Mesenchymal stem cell (in vitro differentiated cells and primary cell): Measurements from ENCODE around the gene ITGAL.

Source experiments
- DNase-seq: peaks from one replicate; pipeline ENCODE4 v3.0.0-alpha.2; 2013
- H2AFZ ChIP-seq: one replicate; pipeline ENCODE4 v1.6.1; 2013; ENCODE audit warnings: low read depth, mild to moderate bottlenecking, control low read depth, inconsistent platforms, low read length, moderate library complexity
- H2AK5ac ChIP-seq: 2 replicates; pipeline ENCODE4 v1.6.1; 2013; ENCODE audit warnings: low read length, moderate library complexity, mild to moderate bottlenecking, inconsistent platforms; ENCODE audit not compliant: severe bottlenecking
- H2BK120ac ChIP-seq: one replicate; pipeline ENCODE4 v1.6.1; 2013; ENCODE audit warnings: low read depth, mild to moderate bottlenecking, inconsistent platforms, low read length, moderate library complexity
- H2BK12ac ChIP-seq, 2 experiments: one replicate each; pipeline ENCODE4 v1.6.1; 2013; ENCODE audit warnings: inconsistent platforms in 2 of 2, low read length in 2 of 2, mild to moderate bottlenecking in 2 of 2, moderate library complexity in 2 of 2, control low read depth in 1 of 2
- H2BK15ac ChIP-seq: one replicate; pipeline ENCODE4 v1.6.1; 2013; ENCODE audit warnings: mild to moderate bottlenecking, low read depth, inconsistent platforms; ENCODE audit not compliant: poor library complexity, severe bottlenecking
- H2BK5ac ChIP-seq: 2 replicates; pipeline ENCODE4 v1.6.1; 2013; ENCODE audit warnings: low read depth, mild to moderate bottlenecking, low read length, control low read depth, inconsistent platforms; ENCODE audit not compliant: poor library complexity, severe bottlenecking
- H3K14ac ChIP-seq, 2 experiments: one replicate each; pipeline ENCODE4 v1.6.1; 2013; ENCODE audit warnings: inconsistent platforms in 2 of 2, low read length in 2 of 2, control low read depth in 1 of 2, mild to moderate bottlenecking in 1 of 2, moderate library complexity in 1 of 2
- H3K18ac ChIP-seq, 2 experiments: one replicate each; pipeline ENCODE4 v1.6.1; 2013; ENCODE audit warnings: inconsistent platforms in 2 of 2, low read length in 2 of 2, control low read depth in 1 of 2, low read depth in 1 of 2, mild to moderate bottlenecking in 1 of 2
- H3K23ac ChIP-seq, 2 experiments: one replicate each; pipeline ENCODE4 v1.6.1; 2013; ENCODE audit warnings: inconsistent platforms in 2 of 2, low read length in 2 of 2, mild to moderate bottlenecking in 2 of 2, moderate library complexity in 2 of 2, control low read depth in 1 of 2
- H3K27ac ChIP-seq: 2 replicates; pipeline ENCODE4 v1.5.1; 2013; ENCODE audit warnings: mild to moderate bottlenecking, moderate library complexity, low read length, control low read depth, inconsistent platforms; ENCODE audit not compliant: poor library complexity, severe bottlenecking
- H3K27me3 ChIP-seq, 2 experiments: 2 replicates each; pipeline versions ENCODE4 v1.6.1 to v1.7.0; 2013; ENCODE audit warnings: low read length in 2 of 2, mild to moderate bottlenecking in 2 of 2, moderate library complexity in 2 of 2, control low read depth in 1 of 2, inconsistent platforms in 1 of 2; ENCODE audit not compliant: control insufficient read depth in 1 of 2, insufficient read depth in 1 of 2
- H3K36me3 ChIP-seq, 2 experiments: 2 replicates each; pipeline versions ENCODE4 v1.6.1 to v1.7.0; 2013; ENCODE audit warnings: low read length in 2 of 2, control low read depth in 1 of 2, inconsistent platforms in 1 of 2, low read depth in 1 of 2, mild to moderate bottlenecking in 1 of 2; ENCODE audit not compliant: insufficient read depth in 2 of 2, control insufficient read depth in 1 of 2
- H3K4ac ChIP-seq, 2 experiments: one replicate each; pipeline ENCODE4 v1.6.1; 2013; ENCODE audit warnings: inconsistent platforms in 2 of 2, low read length in 2 of 2, mild to moderate bottlenecking in 2 of 2, moderate library complexity in 2 of 2, control low read depth in 1 of 2, low read depth in 1 of 2
- H3K4me1 ChIP-seq: 2 replicates; pipeline ENCODE4 v1.6.1; 2013; ENCODE audit warnings: low read depth, low read length, control low read depth; ENCODE audit not compliant: control insufficient read depth, insufficient read depth
- H3K4me2 ChIP-seq: 2 replicates; pipeline ENCODE4 v1.6.1; 2013; ENCODE audit warnings: low read length, mild to moderate bottlenecking, inconsistent platforms; ENCODE audit not compliant: poor library complexity, severe bottlenecking
- H3K4me3 ChIP-seq, 2 experiments: 2 replicates each; pipeline versions ENCODE4 v1.5.1 to v1.7.0; 2013; ENCODE audit warnings: low read length in 2 of 2, mild to moderate bottlenecking in 2 of 2, control low read depth in 1 of 2, low read depth in 1 of 2; ENCODE audit not compliant: insufficient read depth in 1 of 2
- H3K79me1 ChIP-seq: replicated peaks from 2 replicates; pipeline ENCODE4 v1.6.1; 2013; ENCODE audit warnings: mild to moderate bottlenecking, control low read depth, low read length, inconsistent platforms; ENCODE audit not compliant: poor library complexity, severe bottlenecking
- H3K9ac ChIP-seq: 2 replicates; pipeline ENCODE4 v1.7.0; 2013; ENCODE audit warnings: mild to moderate bottlenecking, low read length, moderate library complexity
- H3K9me3 ChIP-seq: 2 replicates; pipeline ENCODE4 v1.7.0; 2013; ENCODE audit warnings: mild to moderate bottlenecking, low read length; ENCODE audit not compliant: control insufficient read depth
- H4K8ac ChIP-seq: one replicate; pipeline ENCODE4 v1.6.1; 2013; ENCODE audit warnings: inconsistent platforms, mild to moderate bottlenecking, low read length, moderate library complexity
- H4K91ac ChIP-seq: one replicate; pipeline ENCODE4 v1.6.1; 2013; ENCODE audit warnings: mild to moderate bottlenecking, low read length, inconsistent platforms
- WGBS: methylation state at CpG from one replicate; pipeline ENCODE4 v1.1.7; 2013; ENCODE audit warnings: mixed read lengths; 5-methylcytosine and 5-hydroxymethylcytosine counted together

ITGAL gene

GRCh38 chr16:30558789-30559377, 86.3 kb downstream of the ITGAL start:
- no peak for DNase-seq
- 88% methylated on average over 20 of the region's 21 CpGs for WGBS
- no peak overlapping the region for H3K23ac ChIP-seq

GRCh38 chr16:30559690-30560089, 87.1 kb downstream of the ITGAL start:
- H3K23ac ChIP-seq, result no peak overlapping the region
- H3K14ac ChIP-seq, result no peak overlapping the region
- no peak overlapping the region for H2AK5ac ChIP-seq
- peaks cover 8 to 16% of the 10 kb centered on the region in 2 experiments for H3K36me3 ChIP-seq
- peaks cover 9% of the 10 kb centered on the region for H3K4me1 ChIP-seq
- no peak overlapping the region for H3K18ac ChIP-seq
- H2BK5ac ChIP-seq, result no peak overlapping the region
- H2BK15ac ChIP-seq, result no peak overlapping the region
- no peak overlapping the region for H3K4ac ChIP-seq
- no peak overlapping the region for H3K4me3 ChIP-seq
- H2BK120ac ChIP-seq, result no peak overlapping the region
- H2BK12ac ChIP-seq, result no peak overlapping the region
- H3K27ac ChIP-seq, result no peak overlapping the region
- WGBS, result over 99% methylated on average over 6 of the region's 6 CpGs
- no peak overlapping the region for H2AFZ ChIP-seq
- H3K27me3 ChIP-seq, result no peaks in the 10 kb centered on the region
- H3K9ac ChIP-seq, result no peak overlapping the region
- peaks cover 10% of the 10 kb centered on the region for H3K79me1 ChIP-seq
- no peak overlapping the region for H3K4me2 ChIP-seq
- no peak overlapping the region for H4K91ac ChIP-seq
- H3K9me3 ChIP-seq, result no peaks in the 10 kb centered on the region
- H4K8ac ChIP-seq, result no peak overlapping the region
- DNase-seq, result no peak

More at GRCh38 chr16:30558789-30559377, 86.3 kb downstream of the ITGAL start:
- no peak overlapping the region for H3K14ac ChIP-seq
- peaks cover 9% of the 10 kb centered on the region for H3K4me1 ChIP-seq
- no peak overlapping the region for H2BK120ac ChIP-seq
- peak overlapping the region; percentile 75 for H3K9ac ChIP-seq
- peak overlapping the region; percentile 45 for H3K4me2 ChIP-seq
- H3K36me3 ChIP-seq, result peaks cover 14 to 21% of the 10 kb centered on the region in 2 experiments
- peak overlapping the region in 1 of 2 experiments; percentile 69 for H3K4me3 ChIP-seq
- H2AFZ ChIP-seq, result peak overlapping the region; percentile 20
- no peaks in the 10 kb centered on the region for H3K9me3 ChIP-seq
- no peak overlapping the region for H2BK12ac ChIP-seq
- H4K8ac ChIP-seq, result peak overlapping the region; percentile 91
- peak overlapping the region; percentile 43 for H2AK5ac ChIP-seq
- peak overlapping the region; percentile 73 for H3K27ac ChIP-seq
- no peaks in the 10 kb centered on the region for H3K27me3 ChIP-seq
- H4K91ac ChIP-seq, result peak overlapping the region; percentile 70
- peak overlapping the region; percentile 25 to 57 for H3K18ac ChIP-seq
- peak overlapping the region; percentile 34 to 42 for H3K4ac ChIP-seq
- no peak overlapping the region for H2BK5ac ChIP-seq
- H2BK15ac ChIP-seq, result no peak overlapping the region
- peaks cover 14% of the 10 kb centered on the region for H3K79me1 ChIP-seq

- H3K4me1 ChIP-seq, result peaks cover 9% of the 10 kb centered on the region
- H4K8ac ChIP-seq, result peak overlapping the region; percentile 59
- H2AFZ ChIP-seq, result peak overlapping the region; percentile 60
- no peak for DNase-seq
- peak overlapping the region; percentile 71 for H3K9ac ChIP-seq
- peak overlapping the region in 1 of 2 experiments; percentile 75 for H3K4me3 ChIP-seq
- peak overlapping the region; percentile 11 for H4K91ac ChIP-seq
- H2BK15ac ChIP-seq, result no peak overlapping the region
- peaks cover 2% of the 10 kb centered on the region for H3K79me1 ChIP-seq
- peaks cover 0 to 1% of the 10 kb centered on the region in 2 experiments for H3K36me3 ChIP-seq
- no peak overlapping the region for H2BK5ac ChIP-seq
- H3K27ac ChIP-seq, result no peak overlapping the region
- H3K27me3 ChIP-seq, result peaks cover 0 to 5% of the 10 kb centered on the region in 2 experiments
- no peak overlapping the region for H3K23ac ChIP-seq
- 50% methylated on average over 45 of the region's 46 CpGs for WGBS
- H2BK12ac ChIP-seq, result no peak overlapping the region
- no peak overlapping the region for H3K14ac ChIP-seq
- H3K18ac ChIP-seq, result no peak overlapping the region
- peak overlapping the region in 1 of 2 experiments; percentile 82 for H3K4ac ChIP-seq
- H2BK120ac ChIP-seq, result no peak overlapping the region
- H3K9me3 ChIP-seq, result no peaks in the 10 kb centered on the region
- no peak overlapping the region for H2AK5ac ChIP-seq
- H3K4me2 ChIP-seq, result peak overlapping the region; percentile 27
Measured at GRCh38 chr16:30561089-30561816, 88.7 kb downstream of the ITGAL start.

- no peaks in the 10 kb centered on the region for H3K36me3 ChIP-seq
- peaks cover 0 to 5% of the 10 kb centered on the region in 2 experiments for H3K27me3 ChIP-seq
- no peak overlapping the region for H2BK120ac ChIP-seq
- H3K9me3 ChIP-seq, result no peaks in the 10 kb centered on the region
- H3K4me1 ChIP-seq, result peaks cover 6% of the 10 kb centered on the region
- no peak overlapping the region for H3K9ac ChIP-seq
- no peak overlapping the region for H3K4me2 ChIP-seq
- H2BK12ac ChIP-seq, result no peak overlapping the region
- H2BK15ac ChIP-seq, result no peak overlapping the region
- peaks cover 2% of the 10 kb centered on the region for H3K79me1 ChIP-seq
- H3K4ac ChIP-seq, result no peak overlapping the region
- H2AFZ ChIP-seq, result no peak overlapping the region
- no peak overlapping the region for H3K4me3 ChIP-seq
- no peak overlapping the region for H3K14ac ChIP-seq
- H3K18ac ChIP-seq, result no peak overlapping the region
- H3K23ac ChIP-seq, result no peak overlapping the region
- H4K8ac ChIP-seq, result no peak overlapping the region
- no peak overlapping the region for H4K91ac ChIP-seq
- WGBS, result 96% methylated on average over 14 of the region's 14 CpGs
- H2BK5ac ChIP-seq, result no peak overlapping the region
- no peak overlapping the region for H2AK5ac ChIP-seq
- no peak for DNase-seq
- H3K27ac ChIP-seq, result no peak overlapping the region
Measured at GRCh38 chr16:30562021-30562420, 89.5 kb downstream of the ITGAL start.
